HCT116 (cell line): ENCODE results near the gene IMPA2. TPM values are rescaled to one million over a fixed set of nuclear protein-coding genes. Genes with fewer than 3 reads are reported as not detected.

Experiments used
- ATAC-seq: fragments of 200-7000 bp; cut with Tn5 transposase; 2 replicates; pipeline ENCODE4 v1.9.1; 2020; ENCODE audit warnings: mild to moderate bottlenecking, moderate library complexity
- BruUV-seq: library from RNA; stranded (reverse); fragments of 400-500 nt; replicated peaks from 2 replicates; lab custom pipeline; 2021; lab: Mats Ljungman, UMichigan
- CTCF ChIA-PET: fragments of 300-600 bp; sonication (Branson Sonifier 250); formaldehyde crosslinking; loops from one replicate; lab custom pipeline; 2021; ENCODE audit warnings: antibody characterized with exemption; lab: Charles Lee
- POLR2A ChIA-PET: fragments of 300-600, 350-600 bp; sonication (Branson Sonifier 250); formaldehyde crosslinking; loops from one replicate; lab custom pipeline; 2021; ENCODE audit warnings: antibody characterized with exemption; lab: Charles Lee
- RAD21 ChIA-PET, 2 experiments: fragments of 300-600 bp; sonication (Branson Sonifier 250); formaldehyde crosslinking; loops; one replicate each; lab custom pipeline; 2023; ENCODE audit warnings: low total read pairs in 2 of 2; ENCODE audit not compliant: uncharacterized antibody in 2 of 2, unreplicated experiment in 2 of 2, low non-redundant PET in 1 of 2; lab: Charles Lee
- DNase-seq: peaks from one replicate; pipeline ENCODE4 v3.0.0-alpha.2; 2010; ENCODE audit warnings: low read depth, low spot score
- H2AFZ ChIP-seq: fragments of 200-600 bp; shearing (Covaris generic), sonication (generic); 2 replicates; pipeline ENCODE4 v1.6.1; 2017; ENCODE audit warnings: low read depth, mixed run types, mixed read lengths, antibody characterized with exemption, low read length; ENCODE audit not compliant: poor library complexity, severe bottlenecking
- H3K27ac ChIP-seq: 2 replicates; pipeline ENCODE4 v1.5.1; 2012; ENCODE audit warnings: low read depth, low read length
- H3K27me3 ChIP-seq: fragments of 200-600 bp; sonication (generic); 2 replicates; pipeline ENCODE4 v1.6.1; 2016; ENCODE audit warnings: mixed run types, low read length, mixed read lengths; ENCODE audit not compliant: insufficient read depth
- H3K36me3 ChIP-seq, 2 experiments: fragments of 200-500 bp in 1 of 2; fragments of 200-600 bp in 1 of 2; sonication (Bioruptor generic) in 1 of 2; sonication (generic) in 1 of 2; 2 replicates each; pipeline versions ENCODE4 v1.5.1 to v1.6.1; 2014 to 2016; ENCODE audit warnings: low read length in 2 of 2, inconsistent platforms in 1 of 2, mixed read lengths in 1 of 2, mixed run types in 1 of 2; ENCODE audit not compliant: insufficient read depth in 2 of 2, control insufficient read depth in 1 of 2
- H3K4me1 ChIP-seq, 2 experiments: fragments of 200-600 bp in 1 of 2; sonication (generic) in 1 of 2; 2 replicates each; pipeline versions ENCODE4 v1.5.1 to v1.6.1; 2012 to 2017; ENCODE audit warnings: low read length in 2 of 2, inconsistent platforms in 1 of 2, mild to moderate bottlenecking in 1 of 2, mixed read lengths in 1 of 2, mixed run types in 1 of 2, moderate library complexity in 1 of 2; ENCODE audit not compliant: insufficient read depth in 2 of 2, control insufficient read depth in 1 of 2
- H3K4me2 ChIP-seq: fragments of 200-600 bp; sonication (generic); 2 replicates; pipeline ENCODE4 v1.6.1; 2017; ENCODE audit warnings: mixed run types, low read length, mixed read lengths
- H3K4me3 ChIP-seq, 2 experiments: fragments of 200-600 bp in 1 of 2; sonication (generic) in 1 of 2; replicated peaks in 1 of 2; 2 replicates each; pipeline ENCODE4 v1.5.1; 2011 to 2016; ENCODE audit warnings: low read length in 2 of 2, control low read depth in 1 of 2, low read depth in 1 of 2, mild to moderate bottlenecking in 1 of 2, mixed read lengths in 1 of 2, mixed run types in 1 of 2
- H3K79me2 ChIP-seq: fragments of 200-600 bp; sonication (generic); 2 replicates; pipeline ENCODE4 v1.6.1; 2017; ENCODE audit warnings: mild to moderate bottlenecking, mixed run types, low read length, moderate library complexity, mixed read lengths; ENCODE audit not compliant: insufficient read depth
- H3K9ac ChIP-seq: fragments of 200-600 bp; sonication (generic); 2 replicates; pipeline ENCODE4 v1.6.1; 2016; ENCODE audit warnings: low read length, mixed read lengths
- H3K9me2 ChIP-seq: fragments of 200-600 bp; sonication (generic), shearing (Covaris generic); 2 replicates; pipeline ENCODE4 v1.6.1; 2017; ENCODE audit warnings: mixed run types, mild to moderate bottlenecking, moderate library complexity; ENCODE audit not compliant: insufficient read depth
- H3K9me3 ChIP-seq, 2 experiments: fragments of 200-500 bp in 1 of 2; fragments of 200-600 bp in 1 of 2; sonication (Bioruptor generic) in 1 of 2; sonication (generic) in 1 of 2; 2 replicates each; pipeline ENCODE4 v1.6.1; 2014 to 2017; ENCODE audit warnings: low read length in 2 of 2, mixed read lengths in 2 of 2, inconsistent platforms in 1 of 2, low read depth in 1 of 2, mild to moderate bottlenecking in 1 of 2, mixed run types in 1 of 2, moderate library complexity in 1 of 2; ENCODE audit not compliant: control insufficient read depth in 1 of 2, insufficient read depth in 1 of 2
- H4K20me1 ChIP-seq: fragments of 200-600 bp; sonication (generic), shearing (Covaris generic); 2 replicates; pipeline ENCODE4 v1.6.1; 2017; ENCODE audit warnings: mixed run types, mild to moderate bottlenecking, moderate library complexity; ENCODE audit not compliant: insufficient read depth
- CBX3 ChIP-seq: IDR thresholded peaks from 2 replicates; pipeline ENCODE4 v1.6.1; 2012; ENCODE audit warnings: low read depth
- CTCF ChIP-seq, 3 experiments: fragments of 200-600 bp in 1 of 3; sonication (generic) in 1 of 3; IDR thresholded peaks in 2 of 3; conservative IDR thresholded peaks in 1 of 3; 2 replicates each; pipeline ENCODE4 v1.5.1; 2012 to 2017; ENCODE audit warnings: low read depth in 2 of 3, low read length in 2 of 3, antibody characterized with exemption in 1 of 3, borderline replicate concordance in 1 of 3, control low read depth in 1 of 3, mild to moderate bottlenecking in 1 of 3, mixed read lengths in 1 of 3, mixed run types in 1 of 3, moderate library complexity in 1 of 3; ENCODE audit not compliant: insufficient read depth in 1 of 3
- EGR1 ChIP-seq: IDR thresholded peaks from 2 replicates; pipeline ENCODE4 v1.6.1; 2012; ENCODE audit warnings: low read depth
- ELF1 ChIP-seq: IDR thresholded peaks from 2 replicates; pipeline ENCODE4 v1.6.1; 2012; ENCODE audit warnings: low read depth, borderline replicate concordance
- EZH2 ChIP-seq: fragments of 200-600 bp; sonication (generic); IDR thresholded peaks from 2 replicates; pipeline ENCODE4 v1.6.1; 2017; ENCODE audit warnings: antibody characterized with exemption, mixed run types
- FOSL1 ChIP-seq: IDR thresholded peaks from 2 replicates; pipeline ENCODE4 v1.6.1; 2012; ENCODE audit warnings: low read depth
- JUND ChIP-seq: IDR thresholded peaks from 2 replicates; pipeline ENCODE4 v1.6.1; 2012
- MAX ChIP-seq: IDR thresholded peaks from 2 replicates; pipeline ENCODE4 v1.6.1; 2012
- POLR2A ChIP-seq: IDR thresholded peaks from 2 replicates; pipeline ENCODE4 v1.7.0; 2011; ENCODE audit warnings: borderline replicate concordance; ENCODE audit not compliant: insufficient read depth, insufficient read length; ENCODE audit errors: extremely low read depth
- POLR2AphosphoS5 ChIP-seq: IDR thresholded peaks from 2 replicates; pipeline ENCODE4 v1.6.1; 2011; ENCODE audit warnings: mild to moderate bottlenecking, low read depth, low read length, moderate library complexity
- REST ChIP-seq: IDR thresholded peaks from 2 replicates; pipeline ENCODE4 v1.6.1; 2012; ENCODE audit warnings: low read depth
- SIN3A ChIP-seq: IDR thresholded peaks from 2 replicates; pipeline ENCODE4 v1.6.1; 2012; ENCODE audit warnings: low read depth
- SP1 ChIP-seq: IDR thresholded peaks from 2 replicates; pipeline ENCODE4 v1.6.1; 2012; ENCODE audit warnings: low read depth
- TCF7L2 ChIP-seq: IDR thresholded peaks from 2 replicates; pipeline ENCODE4 v1.7.0; 2011; ENCODE audit warnings: borderline replicate concordance, inconsistent platforms; ENCODE audit not compliant: insufficient read depth, insufficient read length; ENCODE audit errors: extremely low read depth
- YY1 ChIP-seq: IDR thresholded peaks from 2 replicates; pipeline ENCODE4 v1.6.1; 2011; ENCODE audit warnings: low read length, low read depth, moderate library complexity, mild to moderate bottlenecking; ENCODE audit not compliant: insufficient replicate concordance; ENCODE audit errors: extremely low read depth
- ZNF274 ChIP-seq: fragments of 200-500 bp; sonication (Bioruptor generic); IDR thresholded peaks from 2 replicates; pipeline ENCODE4 v1.6.1; 2014; ENCODE audit warnings: mild to moderate bottlenecking, low read depth, low read length, inconsistent platforms
- intact Hi-C: fragments of 100-400 bp; cut with micrococcal nuclease; formaldehyde crosslinking; loops from 2 replicates; pipeline ENCODE4 v1.10.0; 2022
- total RNA-seq: library from RNA; stranded (reverse); gene quantifications from one replicate; pipeline ENCODE4 v1.2.1, GENCODE V29; 2021; ENCODE audit not compliant: unreplicated experiment

Gene IMPA2
- total RNA-seq, 1 experiment from 2014 or later, result 32.5 TPM

- ChIA-PET CTCF (interaction anchor here (1.7 kb wide), 1 partner anchor 380 kb away, joined by 3 read pairs; no protein-coding TSS in a partner anchor), POLR2A (no interaction called here)
- no TSS peak for BruUV-seq
Observed at GRCh38 chr18:12035481-12035880, 54.2 kb downstream of the IMPA2 start.

More at GRCh38 chr18:12035481-12035880, 54.2 kb downstream of the IMPA2 start:
- Histone ChIP-seq H3K27me3 (no peaks in the 10 kb centered on the region), H3K79me2 (no peaks in the 10 kb centered on the region), H3K9me2 (no peaks in the 10 kb centered on the region), H3K9me3 (no peaks in the 10 kb centered on the region), H4K20me1 (no peaks in the 10 kb centered on the region), H3K9ac (no peak overlapping the region), H3K4me3 (no peak overlapping the region), H3K36me3 (no peaks in the 10 kb centered on the region), H3K27ac (no peak overlapping the region), H2AFZ (no peak overlapping the region), H3K4me2 (no peak overlapping the region), H3K4me1 (peaks cover 0 to 10% of the 10 kb centered on the region in 2 experiments; a peak in 2 of 4 replicates)
- intact Hi-C loops, result loop anchor here (10.0 kb wide), 1 partner anchor 381 kb away; no protein-coding TSS in a partner anchor
- DNase-seq (no peak), ATAC-seq (no peak)
- RAD21 ChIA-PET, result no interaction called here
- TF ChIP-seq JUND (no peak), REST (no peak), SP1 (no peak), FOSL1 (no peak), EZH2 (no peak), POLR2A (no peak), TCF7L2 (no peak), EGR1 (no peak), YY1 (no peak), CBX3 (no peak), CTCF (IDR thresholded peaks at IDR 0.05 in 2 of 3, conservative IDR thresholded peaks at IDR 0.05 in 1 of 3; ENCODE audit: borderline replicate concordance in 1 of 3, insufficient read depth in 1 of 3, low read depth in 2 of 3, low read length in 2 of 3) (no peak), ELF1 (no peak), MAX (no peak), POLR2AphosphoS5 (no peak), SIN3A (no peak), ZNF274 (no peak)
